Lung (tissue), 12 donors: ENCODE data around the gene LIPC. TPM values are rescaled to one million over a fixed set of nuclear protein-coding genes. Genes with fewer than 3 reads are reported as not detected.
A peak's percentile ranks its signal among the peaks of the same experiment; 100 is the strongest.

Source experiments
- ATAC-seq: fragments of 200-7000 bp; cut with Tn5 transposase; one replicate; pipeline ENCODE4 v1.9.1; 2020; ENCODE audit warnings: moderate number of reproducible peaks; ENCODE audit not compliant: insufficient read depth, low FRiP score
- DNase-seq, 3 donors: peaks; one replicate each; pipeline ENCODE4 v3.0.0-alpha.2; 2013 to 2017
- H3K27ac ChIP-seq, 2 donors: one replicate each; pipeline ENCODE4 v1.5.1; 2013; ENCODE audit warnings: mild to moderate bottlenecking in 2 of 2, moderate library complexity in 2 of 2, control low read depth in 1 of 2, inconsistent platforms in 1 of 2, low read depth in 1 of 2, low read length in 1 of 2
- H3K27me3 ChIP-seq, 3 donors: one replicate each; pipeline ENCODE4 v1.5.1; 2013; ENCODE audit warnings: low read length in 2 of 3; ENCODE audit not compliant: control insufficient read depth in 3 of 3, insufficient read depth in 3 of 3
- H3K36me3 ChIP-seq, 4 donors: one replicate each; pipeline ENCODE4 v1.5.1; 2013; ENCODE audit warnings: low read length in 4 of 4, mild to moderate bottlenecking in 1 of 4, moderate library complexity in 1 of 4; ENCODE audit not compliant: control insufficient read depth in 4 of 4, insufficient read depth in 4 of 4
- H3K4me1 ChIP-seq, 5 donors: one replicate each; pipeline ENCODE4 v1.5.1; 2013; ENCODE audit warnings: low read length in 5 of 5, mild to moderate bottlenecking in 2 of 5, moderate library complexity in 1 of 5; ENCODE audit not compliant: control insufficient read depth in 5 of 5, insufficient read depth in 5 of 5
- H3K4me3 ChIP-seq: one replicate; pipeline ENCODE4 v1.5.1; 2013; ENCODE audit warnings: mild to moderate bottlenecking, control low read depth, moderate library complexity
- H3K9ac ChIP-seq, 2 donors: one replicate each; pipeline ENCODE4 v1.5.1; 2013; ENCODE audit warnings: low read length in 2 of 2, control low read depth in 1 of 2; ENCODE audit not compliant: insufficient read depth in 1 of 2
- H3K9me3 ChIP-seq, 4 donors: one replicate each; pipeline ENCODE4 v1.5.1; 2013; ENCODE audit warnings: low read length in 3 of 4, mild to moderate bottlenecking in 1 of 4, moderate library complexity in 1 of 4; ENCODE audit not compliant: control insufficient read depth in 4 of 4, insufficient read depth in 3 of 4
- WGBS, 2 donors: extraction: QIAGEN DNeasy Blood & Tissue Kit; methylation state at CpG; one replicate each; pipeline ENCODE4 v1.1.7; 2013; 5-methylcytosine and 5-hydroxymethylcytosine counted together
- polyA plus RNA-seq, 2 donors: library from polyadenylated mRNA; stranded (reverse); fragments of 200-250 nt; gene quantifications; one replicate each; pipeline ENCODE4 v1.2.1, GENCODE V29; 2013
- total RNA-seq, 2 donors: library from RNA; depleted of rRNA in 1 of 2; stranded (reverse); fragments of >200 nt in 1 of 2; gene quantifications; one replicate each; pipeline ENCODE4 v1.2.1, GENCODE V29; 2014 to 2021
- TF ChIP-seq, protein P1 (sequence below): IDR thresholded peaks from 2 replicates; pipeline ENCODE4 v1.5.1; 2012; ENCODE audit warnings: mild to moderate bottlenecking; ENCODE audit errors: control extremely low read depth, extremely low read depth
- donor health status: control.
- donor health status: control.
- donor health status: Bipolar disorder and iron deficiency.
- donor health status: healthy.
- donor health status: DM: yes; HTN: yes; CAD: no.

LIPC gene
- total and polyA plus RNA-seq, 4 donors = 0.20 to 0.57 (median 0.40) TPM

GRCh38 chr15:58467722-58468423 is 36.1 kb downstream of the LIPC start:
- peaks cover 0 to 4% (median 0%) of the 10 kb centered on the region in 5 donors for H3K4me1 ChIP-seq
- ATAC-seq = no peak
- TF ChIP-seq, protein P1, sequence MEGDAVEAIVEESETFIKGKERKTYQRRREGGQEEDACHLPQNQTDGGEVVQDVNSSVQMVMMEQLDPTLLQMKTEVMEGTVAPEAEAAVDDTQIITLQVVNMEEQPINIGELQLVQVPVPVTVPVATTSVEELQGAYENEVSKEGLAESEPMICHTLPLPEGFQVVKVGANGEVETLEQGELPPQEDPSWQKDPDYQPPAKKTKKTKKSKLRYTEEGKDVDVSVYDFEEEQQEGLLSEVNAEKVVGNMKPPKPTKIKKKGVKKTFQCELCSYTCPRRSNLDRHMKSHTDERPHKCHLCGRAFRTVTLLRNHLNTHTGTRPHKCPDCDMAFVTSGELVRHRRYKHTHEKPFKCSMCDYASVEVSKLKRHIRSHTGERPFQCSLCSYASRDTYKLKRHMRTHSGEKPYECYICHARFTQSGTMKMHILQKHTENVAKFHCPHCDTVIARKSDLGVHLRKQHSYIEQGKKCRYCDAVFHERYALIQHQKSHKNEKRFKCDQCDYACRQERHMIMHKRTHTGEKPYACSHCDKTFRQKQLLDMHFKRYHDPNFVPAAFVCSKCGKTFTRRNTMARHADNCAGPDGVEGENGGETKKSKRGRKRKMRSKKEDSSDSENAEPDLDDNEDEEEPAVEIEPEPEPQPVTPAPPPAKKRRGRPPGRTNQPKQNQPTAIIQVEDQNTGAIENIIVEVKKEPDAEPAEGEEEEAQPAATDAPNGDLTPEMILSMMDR = no peak
- WGBS, 2 donors = 75 to 79% methylated on average over 9 of the region's 9 CpGs
- H3K36me3 ChIP-seq = no peaks in the 10 kb centered on the region
- H3K27me3 ChIP-seq = no peaks in the 10 kb centered on the region
- no peak overlapping the region for H3K9ac ChIP-seq
- no peak overlapping the region for H3K4me3 ChIP-seq
- peak in 2 of 3 donors; percentile 37 to 58 for DNase-seq
- H3K9me3 ChIP-seq = no peaks in the 10 kb centered on the region
- no peak overlapping the region for H3K27ac ChIP-seq

GRCh38 chr15:58469432-58470353 is 37.9 kb downstream of the LIPC start:
- Histone ChIP-seq H3K27me3 (no peaks in the 10 kb centered on the region), H3K4me3 (no peak overlapping the region), H3K9me3 (no peaks in the 10 kb centered on the region), H3K36me3 (no peaks in the 10 kb centered on the region), H3K27ac (peak overlapping the region in 1 of 2 donors; percentile 68), H3K9ac (no peak overlapping the region), H3K4me1 (peaks cover 0 to 10% (median 0%) of the 10 kb centered on the region in 5 donors)
- peak; percentile 63 for ATAC-seq
- WGBS, 2 donors = 65 to 84% methylated on average over 11 of the region's 11 CpGs
- TF ChIP-seq, protein P1 = no peak
- no peak for DNase-seq

GRCh38 chr15:58471348-58471747 is 39.6 kb downstream of the LIPC start:
- H3K27me3 ChIP-seq = no peaks in the 10 kb centered on the region
- no peak overlapping the region for H3K9ac ChIP-seq
- H3K4me3 ChIP-seq = no peak overlapping the region
- no peaks in the 10 kb centered on the region for H3K9me3 ChIP-seq
- ATAC-seq (no peak), DNase-seq (no peak)
- peaks cover 0 to 17% (median 5%) of the 10 kb centered on the region in 5 donors for H3K4me1 ChIP-seq
- WGBS, 2 donors = 94 to 96% methylated on average over 1 of the region's 1 CpG
- H3K27ac ChIP-seq = no peak overlapping the region
- no peaks in the 10 kb centered on the region for H3K36me3 ChIP-seq
- TF ChIP-seq, protein P1 = no peak
